Psoas muscle (tissue), 8 donors: ENCODE data around the gene NPTXR. TPM values are rescaled to one million over a fixed set of nuclear protein-coding genes. Genes with fewer than 3 reads are reported as not detected.
"Not testable (repeated sequence)": the region's sequence is repeated elsewhere in the genome, so short reads cannot be mapped to it uniquely, and the experiment has no call there.

Experiments
- ATAC-seq, 4 donors: fragments of 200-7000 bp; cut with Tn5 transposase; one replicate each; pipeline ENCODE4 v1.9.1; 2020; ENCODE audit warnings: moderate library complexity in 3 of 4, mild to moderate bottlenecking in 2 of 4
- DNase-seq, 2 donors: peaks; one replicate each; pipeline ENCODE4 v3.0.0-alpha.2; 2020
- H3K27ac ChIP-seq: fragments of 200-600 bp; one replicate; pipeline ENCODE4 v1.8.0; 2022
- H3K27me3 ChIP-seq, 3 donors: fragments of 200-600 bp in 1 of 3; one replicate each; pipeline versions ENCODE4 v1.6.1 to v1.8.0; 2013 to 2022; ENCODE audit warnings: low read length in 2 of 3, mild to moderate bottlenecking in 2 of 3, moderate library complexity in 1 of 3; ENCODE audit not compliant: insufficient read depth in 3 of 3
- H3K36me3 ChIP-seq, 2 donors: fragments of 200-600 bp in 1 of 2; one replicate each; pipeline versions ENCODE4 v1.6.1 to v1.8.0; 2013 to 2022; ENCODE audit warnings: low read depth in 1 of 2, mild to moderate bottlenecking in 1 of 2, moderate library complexity in 1 of 2; ENCODE audit not compliant: insufficient read depth in 1 of 2
- H3K4me1 ChIP-seq: fragments of 200-600 bp; one replicate; pipeline ENCODE4 v1.8.0; 2022
- H3K4me3 ChIP-seq: fragments of 200-600 bp; one replicate; pipeline ENCODE4 v1.8.0; 2022; ENCODE audit warnings: mild to moderate bottlenecking
- H3K9me3 ChIP-seq: fragments of 200-600 bp; one replicate; pipeline ENCODE4 v1.8.0; 2022
- WGBS, 3 donors: extraction: QIAGEN DNeasy Blood & Tissue Kit; methylation state at CpG; one replicate each; pipeline versions ENCODE4 v1.1.6 to v1.1.7; 2013; 5-methylcytosine and 5-hydroxymethylcytosine counted together
- intact Hi-C, 2 donors: fragments of 100-400 bp; cut with DNase I; formaldehyde crosslinking; loops; one replicate each; pipeline versions ENCODE4 v1.11.0 to v1.14.2; 2022
- polyA plus RNA-seq, 3 donors: library from polyadenylated mRNA; stranded (reverse); fragments of 200-250 nt; gene quantifications; one replicate each; pipeline ENCODE4 v1.2.3, GENCODE V29; 2013
- total RNA-seq, 4 donors: library from RNA; stranded (reverse); fragmentation: NEBNext Ultra II Directional in 2 of 4; extraction: Animal tissue kit (Norgen Biotek cat#: 25700) in 2 of 4; gene quantifications; one replicate each; pipeline versions ENCODE4 v1.2.1 to v1.2.4, GENCODE V29; 2021 to 2023
- TF ChIP-seq, protein P1 (sequence below): fragments of 200-600 bp; IDR thresholded peaks from one replicate; pipeline ENCODE4 v1.8.0; 2022; ENCODE audit warnings: antibody characterized with exemption
- donor health status: healthy with polysubstance abuse.
- donor health status: DM: no; HTN: no; CAD: no; lungs with moderate emphysema.
- donor health status: Bipolar disorder and iron deficiency.
- donor health status: healthy.
- donor health status: DM: yes; HTN: yes; CAD: no.
- donor health status: DM: no; HTN: no; CAD: no.
- donor health status: DM: no; HTN: no; CAD: no.
- donor health status: DM: yes; HTN: yes; CAD: no.

Gene NPTXR
- total and polyA plus RNA-seq, 7 donors: 0.15 to 1.7 (median 0.39) TPM

DNA sequence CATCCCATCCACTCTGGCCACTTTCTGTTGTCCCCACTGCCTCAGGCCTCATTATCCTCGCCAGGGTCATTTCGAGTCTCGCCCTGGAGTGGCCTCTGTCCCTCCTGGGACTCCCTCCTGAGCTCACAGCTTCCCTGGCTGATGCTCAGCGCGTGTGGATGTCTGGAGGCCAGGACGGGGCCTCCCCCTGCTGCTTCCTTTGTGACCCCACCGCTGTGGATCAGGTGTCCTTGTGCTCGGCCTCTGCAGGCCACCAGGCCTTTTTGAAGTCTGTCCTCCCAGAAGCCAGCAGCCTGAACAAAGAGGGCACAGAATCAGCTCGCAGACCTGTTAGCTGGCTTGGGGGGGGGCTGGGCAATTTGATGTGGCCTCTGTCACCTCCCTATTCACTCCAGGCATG lies 14.7 kb upstream of the NPTXR start:
- TF ChIP-seq, protein P1, sequence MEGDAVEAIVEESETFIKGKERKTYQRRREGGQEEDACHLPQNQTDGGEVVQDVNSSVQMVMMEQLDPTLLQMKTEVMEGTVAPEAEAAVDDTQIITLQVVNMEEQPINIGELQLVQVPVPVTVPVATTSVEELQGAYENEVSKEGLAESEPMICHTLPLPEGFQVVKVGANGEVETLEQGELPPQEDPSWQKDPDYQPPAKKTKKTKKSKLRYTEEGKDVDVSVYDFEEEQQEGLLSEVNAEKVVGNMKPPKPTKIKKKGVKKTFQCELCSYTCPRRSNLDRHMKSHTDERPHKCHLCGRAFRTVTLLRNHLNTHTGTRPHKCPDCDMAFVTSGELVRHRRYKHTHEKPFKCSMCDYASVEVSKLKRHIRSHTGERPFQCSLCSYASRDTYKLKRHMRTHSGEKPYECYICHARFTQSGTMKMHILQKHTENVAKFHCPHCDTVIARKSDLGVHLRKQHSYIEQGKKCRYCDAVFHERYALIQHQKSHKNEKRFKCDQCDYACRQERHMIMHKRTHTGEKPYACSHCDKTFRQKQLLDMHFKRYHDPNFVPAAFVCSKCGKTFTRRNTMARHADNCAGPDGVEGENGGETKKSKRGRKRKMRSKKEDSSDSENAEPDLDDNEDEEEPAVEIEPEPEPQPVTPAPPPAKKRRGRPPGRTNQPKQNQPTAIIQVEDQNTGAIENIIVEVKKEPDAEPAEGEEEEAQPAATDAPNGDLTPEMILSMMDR: no peak
- ATAC-seq: no peak
- Histone ChIP-seq H3K4me3 (no peak overlapping the region), H3K27me3 (peaks cover 0 to 39% (median 10%) of the 10 kb centered on the region in 3 donors), H3K27ac (no peak overlapping the region), H3K36me3 (no peaks in the 10 kb centered on the region), H3K9me3 (no peaks in the 10 kb centered on the region), H3K4me1 (no peaks in the 10 kb centered on the region)
- intact Hi-C loops: no loop called here
- WGBS, 3 donors: 47 to 57% (median 51%) methylated on average over 9 of the region's 9 CpGs
- peak in 1 of 2 donors; percentile 35 for DNase-seq

DNA sequence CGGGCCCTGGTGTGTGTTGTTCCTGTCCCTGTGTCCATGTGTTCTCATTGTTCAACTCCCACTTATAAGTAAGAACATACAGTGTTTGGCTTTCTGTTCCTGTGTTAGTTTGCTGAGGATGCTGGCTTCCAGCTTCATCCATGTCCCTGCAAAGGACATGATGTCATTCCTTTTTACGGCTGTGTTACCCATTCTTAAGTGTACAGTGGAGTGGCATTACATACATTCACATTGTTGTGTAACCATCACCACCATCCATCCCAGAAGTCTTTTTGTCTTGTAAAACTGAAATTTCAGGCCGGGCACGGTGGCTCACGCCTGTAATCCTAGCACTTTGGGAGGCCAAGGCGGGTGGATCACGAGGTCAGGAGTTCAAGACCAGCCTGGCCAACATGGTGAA lies 10.6 kb upstream of the NPTXR start:
- H3K36me3 ChIP-seq, ATAC-seq, intact Hi-C loops, H3K9me3 ChIP-seq, H3K27ac ChIP-seq, H3K4me3 ChIP-seq, H3K4me1 ChIP-seq: not testable (repeated sequence)
- peak in 1 of 2 donors; percentile 2 for DNase-seq
- 78 to 86% (median 83%) methylated on average over 6 to 7 of the region's 7 CpGs for WGBS, 3 donors
- H3K27me3 ChIP-seq: peaks cover 0 to 36% (median 6%) of the 10 kb centered on the region in 3 donors

DNA sequence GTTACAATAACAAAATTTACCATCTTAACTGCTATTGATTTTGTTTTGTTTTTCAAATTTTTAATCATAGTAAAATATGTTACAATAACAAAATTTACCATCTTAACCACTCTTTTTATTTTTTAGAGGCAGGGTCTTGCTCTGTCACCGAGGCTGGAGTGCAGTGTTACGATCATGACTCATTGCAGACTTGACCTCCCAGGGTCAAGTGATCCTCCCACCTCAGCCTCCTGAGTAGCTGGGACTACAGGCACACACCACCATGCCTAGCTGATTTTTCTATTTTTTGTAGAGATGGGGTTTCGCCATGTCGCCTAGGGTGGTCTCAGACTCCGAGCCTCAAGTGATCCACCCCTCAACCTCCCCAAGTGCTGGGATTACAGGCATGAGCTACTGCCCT lies 10.1 kb upstream of the NPTXR start:
- H3K4me1 ChIP-seq, intact Hi-C loops, H3K27ac ChIP-seq, H3K4me3 ChIP-seq, ATAC-seq, H3K9me3 ChIP-seq, H3K36me3 ChIP-seq: not testable (repeated sequence)
- 68 to 75% (median 68%) methylated on average over 5 of the region's 5 CpGs for WGBS, 3 donors
- DNase-seq: peak; percentile 0 to 3
- peaks cover 0 to 37% (median 9%) of the 10 kb centered on the region in 3 donors for H3K27me3 ChIP-seq

DNA sequence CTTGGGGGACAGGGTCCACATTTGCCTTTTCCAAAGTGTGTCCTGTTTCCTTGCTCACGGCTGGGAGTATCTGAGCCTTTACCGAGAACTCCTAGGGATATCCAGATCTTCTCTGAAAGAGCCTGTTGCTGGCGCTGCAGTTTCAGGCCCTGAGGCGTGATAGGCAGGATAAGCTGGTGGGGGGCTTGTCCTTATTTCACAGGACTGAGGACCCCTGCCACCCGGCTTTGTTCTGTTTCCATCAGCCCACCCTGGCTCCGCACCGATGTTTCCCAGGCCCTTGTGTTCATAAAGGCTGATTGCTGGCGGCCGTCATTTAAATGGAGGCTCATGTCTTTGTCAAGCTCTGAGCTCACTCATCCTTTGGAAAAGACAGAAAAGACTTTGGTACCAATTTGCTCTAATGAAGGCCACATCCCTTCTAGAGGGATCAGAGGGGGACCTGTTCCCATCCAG lies 9.4 kb upstream of the NPTXR start:
- intact Hi-C loops: no loop called here
- ATAC-seq (no peak), DNase-seq (no peak)
- Histone ChIP-seq H3K27me3 (peaks cover 0 to 35% (median 9%) of the 10 kb centered on the region in 3 donors), H3K36me3 (no peaks in the 10 kb centered on the region), H3K4me3 (no peak overlapping the region), H3K27ac (no peak overlapping the region), H3K4me1 (no peaks in the 10 kb centered on the region), H3K9me3 (no peaks in the 10 kb centered on the region)
- TF ChIP-seq, protein P1: no peak
- WGBS, 3 donors: 59 to 68% (median 62%) methylated on average over 9 of the region's 9 CpGs

DNA sequence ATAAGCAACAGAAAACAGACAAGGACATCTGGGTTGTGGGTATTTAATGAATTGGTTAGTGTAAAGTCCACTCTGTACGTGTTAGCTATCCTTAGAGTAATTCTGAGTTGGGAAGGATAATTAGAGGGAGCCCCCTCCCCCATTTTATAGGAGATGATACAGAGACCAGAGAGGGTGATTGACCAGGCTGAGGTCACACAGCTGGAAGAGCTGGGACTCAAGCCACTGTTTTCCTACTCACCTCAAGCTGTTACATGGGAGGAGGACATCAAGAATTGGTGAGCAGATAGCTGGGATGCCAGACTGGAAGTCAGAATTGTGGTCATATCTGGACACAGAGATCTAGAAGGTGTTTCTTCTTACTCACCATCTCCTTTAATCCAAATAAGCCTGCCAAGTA lies 8.7 kb upstream of the NPTXR start:
- Histone ChIP-seq H3K36me3 (no peaks in the 10 kb centered on the region), H3K27ac (no peak overlapping the region), H3K4me1 (no peaks in the 10 kb centered on the region), H3K4me3 (no peak overlapping the region), H3K9me3 (no peaks in the 10 kb centered on the region), H3K27me3 (peaks cover 0 to 36% (median 9%) of the 10 kb centered on the region in 3 donors)
- TF ChIP-seq, protein P1: no peak
- intact Hi-C loops: no loop called here
- 88 to 96% (median 89%) methylated on average over 1 of the region's 1 CpG for WGBS, 3 donors
- DNase-seq (no peak), ATAC-seq (no peak)
